ENCODE results near the gene BCL2L13.
A peak's percentile ranks its signal among the peaks of the same experiment; 100 is the strongest.
"Not testable (repeated sequence)": the region's sequence is repeated elsewhere in the genome, so short reads cannot be mapped to it uniquely, and the experiment has no call there.

BCL2L13 gene

GRCh38 chr22:17637490-17638181 lies 921 bp upstream of the BCL2L13 start:
- peak; percentile 16 for DNase-seq

DNA sequence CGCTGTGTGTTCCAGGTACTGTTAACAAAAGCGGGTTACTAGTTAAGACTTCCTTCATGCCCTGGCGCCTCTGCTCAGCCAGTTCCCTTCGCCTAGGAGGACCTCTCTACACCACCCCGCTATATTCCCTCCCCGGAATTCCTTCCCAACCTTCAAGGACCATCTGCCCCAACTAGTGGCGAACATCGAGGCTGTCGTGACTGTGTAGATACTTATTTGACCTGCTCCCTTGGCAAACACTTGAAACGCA lies 450 bp upstream of the BCL2L13 start:
- no peak for DNase-seq

DNA sequence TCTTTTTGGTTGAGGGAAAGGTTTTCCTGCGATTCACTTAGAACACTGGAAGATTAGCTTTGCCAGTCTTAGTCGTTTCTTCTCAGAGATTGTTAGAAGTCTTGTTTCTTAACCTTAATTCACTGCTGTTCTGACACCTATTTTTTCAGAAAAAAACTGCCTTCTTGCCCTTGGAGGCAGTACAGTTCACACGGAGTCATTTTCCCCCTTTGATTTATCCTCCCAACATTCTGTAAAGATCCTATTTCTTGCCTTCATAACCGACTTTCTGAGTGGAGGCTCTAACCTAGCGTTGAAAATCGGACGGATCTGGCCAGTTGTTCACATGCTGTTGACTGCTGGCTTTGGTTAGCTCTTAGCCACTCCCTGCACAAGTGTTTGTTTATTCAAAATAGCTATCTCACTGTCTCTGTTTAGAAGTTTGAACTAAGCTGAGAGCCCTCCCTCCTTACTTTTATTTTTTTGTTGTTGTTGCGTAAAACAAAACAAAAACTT lies 737 bp downstream of the BCL2L13 start:
- DNase-seq, result peak; percentile 82

- no peak for DNase-seq
Measured at GRCh38 chr22:17641269-17641668, 2.7 kb downstream of the BCL2L13 start.

GRCh38 chr22:17642357-17642756 lies 3.8 kb downstream of the BCL2L13 start:
- not testable (repeated sequence) for DNase-seq

- no peak for DNase-seq
Measured at GRCh38 chr22:17647452-17647851, 8.9 kb downstream of the BCL2L13 start.

GRCh38 chr22:17647991-17648390 lies 9.4 kb downstream of the BCL2L13 start:
- DNase-seq, result no peak

- DNase-seq, result no peak
Measured at GRCh38 chr22:17648569-17648968, 10.0 kb downstream of the BCL2L13 start.

DNA sequence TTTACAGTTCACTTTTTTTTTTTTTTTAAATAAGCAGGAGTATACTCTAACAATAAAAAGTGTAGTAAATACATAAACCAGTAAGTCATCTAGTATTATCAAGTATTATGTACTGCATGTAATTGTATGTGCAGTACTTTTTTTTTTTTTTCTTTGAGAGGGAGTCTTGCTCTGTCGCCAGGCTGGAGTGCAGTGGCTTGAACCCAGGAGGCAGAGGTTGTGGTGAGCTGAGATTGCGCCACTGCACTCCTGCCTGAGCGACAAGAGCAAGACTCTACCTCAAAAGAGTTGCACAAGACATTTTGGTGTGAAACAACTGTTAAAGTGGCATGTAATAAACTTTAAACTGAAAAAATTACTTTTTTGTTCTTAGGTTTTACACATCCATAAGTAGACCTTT lies 16.7 kb downstream of the BCL2L13 start:
- no peak for DNase-seq

- no peak for DNase-seq
Measured at GRCh38 chr22:17656870-17657395, 18.4 kb downstream of the BCL2L13 start.

DNA sequence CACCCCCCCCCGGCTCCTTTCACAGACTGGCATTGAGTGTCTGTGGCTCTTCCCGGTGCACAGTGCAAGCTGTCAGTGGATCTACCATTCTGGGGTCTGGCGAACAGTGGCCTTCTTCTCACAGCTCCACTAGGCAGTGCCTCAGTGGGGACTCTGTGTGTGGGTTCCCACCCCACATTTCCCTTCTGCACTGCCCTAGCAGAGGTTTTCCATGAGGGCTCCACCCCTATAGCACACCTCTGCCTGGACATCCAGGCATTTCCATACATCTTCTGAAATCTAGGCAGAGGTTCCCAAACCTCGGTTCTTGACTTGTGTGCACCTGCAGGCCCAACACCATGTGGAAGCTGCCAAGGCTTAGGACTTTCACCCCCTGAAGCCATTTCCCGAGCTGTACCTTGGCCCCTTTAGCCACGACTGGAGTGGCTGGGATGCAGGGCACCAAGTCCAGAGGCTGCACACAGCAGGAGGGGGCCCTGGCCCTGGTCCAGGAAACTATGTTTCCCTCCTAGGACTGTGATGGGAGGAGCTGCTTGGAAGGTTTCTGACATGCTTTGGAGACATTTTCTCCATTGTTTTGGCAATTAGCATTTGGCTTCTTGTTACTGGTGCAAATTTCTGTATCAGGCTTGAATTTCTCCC lies 26.0 kb downstream of the BCL2L13 start:
- no peak for DNase-seq

GRCh38 chr22:17665248-17665647 lies 26.7 kb downstream of the BCL2L13 start:
- DNase-seq, result no peak

- DNase-seq, result no peak
Measured at GRCh38 chr22:17665854-17666253, 27.3 kb downstream of the BCL2L13 start.

DNA sequence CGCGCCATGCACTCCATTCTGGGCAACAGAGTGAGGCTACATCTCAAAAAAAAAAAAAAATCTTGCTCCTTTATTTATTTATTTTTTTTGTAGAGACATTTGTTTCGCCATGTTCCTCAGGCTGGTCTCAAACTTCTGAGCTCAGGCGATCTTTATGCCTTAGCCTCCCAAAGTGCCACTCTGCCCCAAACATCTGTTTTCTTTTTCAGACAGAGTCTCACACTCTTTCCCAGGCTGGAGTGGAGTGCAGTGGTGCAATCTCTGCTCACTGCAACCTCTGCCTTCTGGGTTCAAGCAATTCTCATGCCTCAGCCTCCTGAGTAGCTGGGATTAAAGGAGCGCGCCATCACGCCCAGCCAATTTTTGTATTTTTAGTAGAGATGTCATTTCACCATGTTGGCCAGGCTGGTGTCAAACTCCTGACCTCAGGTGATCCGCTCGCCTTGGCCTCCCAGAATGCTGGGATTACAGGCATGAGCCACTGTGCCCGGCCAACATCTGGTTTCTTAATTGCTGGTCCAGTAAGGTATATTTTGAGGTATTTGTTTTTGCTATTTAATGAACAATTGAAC lies 33.0 kb downstream of the BCL2L13 start:
- DNase-seq, result peak; percentile 70

DNA sequence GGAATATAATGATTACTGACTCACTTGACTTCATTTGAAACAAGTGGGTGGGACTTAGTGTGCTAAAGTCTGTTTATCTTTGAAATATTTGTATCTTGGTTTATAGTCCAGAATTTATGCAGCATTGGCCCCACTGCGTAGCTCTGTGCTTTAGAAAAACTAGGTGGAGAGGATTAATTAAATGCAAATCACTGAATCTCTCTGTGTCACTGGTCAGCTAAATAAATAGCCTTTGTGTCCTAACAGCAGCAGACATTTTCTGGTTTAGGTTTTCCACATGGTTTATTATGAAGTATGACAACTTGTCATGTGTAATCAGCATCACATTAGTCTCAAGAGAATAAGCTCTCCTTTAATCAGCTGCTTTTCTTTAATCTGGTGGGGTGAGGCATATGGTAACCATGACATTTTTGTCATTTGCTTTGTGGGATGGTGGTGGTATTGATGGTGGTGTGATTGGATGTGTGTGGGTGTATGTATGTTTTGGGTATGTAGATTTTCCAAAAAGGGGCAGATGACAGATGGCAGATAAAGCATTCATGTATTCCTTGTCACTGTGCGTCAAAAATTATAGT lies 33.9 kb downstream of the BCL2L13 start:
- peak; percentile 99 for DNase-seq

GRCh38 chr22:17674152-17674551 lies 35.6 kb downstream of the BCL2L13 start:
- no peak for DNase-seq

- DNase-seq, result no peak
Measured at GRCh38 chr22:17675584-17675983, 37.0 kb downstream of the BCL2L13 start.

DNA sequence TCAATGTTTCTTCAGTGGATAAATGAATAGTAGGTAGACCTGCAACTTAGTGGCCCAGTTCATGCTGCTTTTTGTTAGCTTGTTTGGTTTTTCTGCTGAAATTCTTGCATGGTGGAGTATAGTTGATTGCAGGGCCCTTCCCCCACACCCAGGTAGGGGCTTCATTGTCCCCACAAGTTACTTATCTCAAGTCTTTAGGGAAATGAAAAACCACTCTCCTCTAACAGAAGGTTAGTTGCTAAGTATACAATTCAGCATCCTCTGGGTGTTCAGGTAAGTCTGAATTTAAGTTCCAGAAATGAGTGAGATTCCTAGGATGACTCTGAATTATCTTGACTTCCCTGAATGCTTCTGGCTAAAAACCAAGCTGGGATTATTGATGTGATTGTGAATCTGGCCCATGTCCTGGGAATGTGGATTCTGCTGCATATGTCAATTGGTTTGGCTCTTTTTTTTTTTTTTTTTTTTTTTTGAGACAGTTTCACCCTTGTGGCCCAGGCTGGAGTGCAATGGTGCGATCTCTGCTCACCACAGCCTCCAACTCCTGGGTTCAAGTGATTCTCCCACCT lies 40.3 kb downstream of the BCL2L13 start:
- no peak for DNase-seq

DNA sequence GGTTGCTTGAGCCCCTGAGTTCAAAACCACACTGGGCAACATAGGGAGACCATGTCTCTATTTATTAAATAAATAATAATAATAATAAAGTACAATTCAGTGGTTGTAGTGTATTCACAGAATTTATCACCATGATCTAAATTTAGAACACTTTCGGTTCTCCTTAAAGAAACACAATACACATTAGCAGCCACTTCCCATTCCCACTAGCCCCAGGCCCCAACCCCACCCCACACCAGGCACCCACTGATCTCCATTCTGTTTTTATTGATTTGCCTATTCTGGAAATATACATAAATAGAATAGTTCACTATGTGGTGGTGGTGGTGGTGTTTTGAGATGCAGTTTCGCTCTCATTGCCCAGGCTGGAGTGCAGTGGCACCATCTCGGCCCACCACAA lies 45.7 kb downstream of the BCL2L13 start:
- no peak for DNase-seq

DNA sequence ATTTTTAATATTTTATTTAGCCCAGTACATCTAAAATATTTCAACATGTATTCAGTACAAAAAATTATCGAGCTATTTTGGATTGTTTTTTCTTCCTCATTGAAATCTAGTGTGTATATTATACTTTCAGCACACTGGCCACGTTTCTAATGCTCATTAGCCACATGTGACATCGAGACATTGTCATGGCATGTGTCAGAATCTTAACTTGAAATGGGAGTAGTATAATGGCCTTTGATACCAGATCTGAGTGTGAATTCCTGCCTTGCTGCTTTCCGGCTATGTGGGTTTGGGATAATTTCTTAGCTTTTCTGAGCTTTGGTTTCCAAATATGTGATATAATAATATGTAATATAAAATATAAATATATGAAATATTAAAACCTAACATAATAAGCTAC lies 54.3 kb downstream of the BCL2L13 start:
- no peak for DNase-seq

DNA sequence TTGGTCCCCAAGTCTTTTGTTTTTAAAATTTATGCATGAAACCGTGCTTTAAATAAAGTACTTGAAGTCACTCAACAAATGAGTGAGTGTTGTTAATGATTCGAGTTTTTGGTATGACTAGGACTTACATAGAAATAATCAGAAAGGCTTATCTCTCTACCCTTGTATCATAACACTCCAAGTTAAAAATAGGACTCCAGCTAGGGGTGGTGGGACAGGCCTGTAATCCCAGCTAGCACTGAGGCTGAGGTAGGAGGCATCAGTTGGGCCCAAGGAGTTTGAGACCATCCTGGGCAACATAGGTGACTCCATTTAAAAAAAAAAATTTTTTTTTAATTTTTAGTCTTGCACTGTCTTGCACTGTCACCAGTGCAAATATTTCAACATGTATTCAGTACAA lies 55.6 kb downstream of the BCL2L13 start:
- no peak for DNase-seq

- DNase-seq, result no peak
Measured at GRCh38 chr22:17694752-17695151, 56.2 kb downstream of the BCL2L13 start.

DNA sequence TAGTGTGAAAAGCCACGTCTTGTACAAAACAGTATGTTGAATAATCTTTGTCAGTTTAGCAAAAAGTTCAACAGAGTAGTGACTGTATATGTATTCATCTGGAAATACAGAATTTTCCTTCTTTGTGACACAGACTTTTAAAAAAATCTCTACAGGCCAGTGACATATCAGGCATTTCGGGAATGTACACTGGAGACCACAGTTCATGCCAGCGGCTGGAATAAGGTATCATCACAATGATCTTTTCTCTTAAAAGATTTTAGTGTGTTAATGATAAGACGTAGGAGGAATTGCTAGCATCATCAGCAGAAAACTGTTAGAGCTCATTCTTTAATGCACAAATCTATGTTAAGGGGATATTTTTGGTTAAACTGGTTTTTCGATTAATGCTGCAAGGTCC lies 57.4 kb downstream of the BCL2L13 start:
- DNase-seq, result no peak

GRCh38 chr22:17697196-17697595 lies 58.6 kb downstream of the BCL2L13 start:
- not testable (repeated sequence) for DNase-seq
